CMK (cell line): Measurements from ENCODE around the gene CTR9.
"Not testable (repeated sequence)": the region's sequence is repeated elsewhere in the genome, so short reads cannot be mapped to it uniquely, and the experiment has no call there.

Experiments
- DNase-seq: peaks from one replicate; pipeline ENCODE4 v3.0.0-alpha.2; 2010; ENCODE audit warnings: low read depth

The CTR9 gene

DNA sequence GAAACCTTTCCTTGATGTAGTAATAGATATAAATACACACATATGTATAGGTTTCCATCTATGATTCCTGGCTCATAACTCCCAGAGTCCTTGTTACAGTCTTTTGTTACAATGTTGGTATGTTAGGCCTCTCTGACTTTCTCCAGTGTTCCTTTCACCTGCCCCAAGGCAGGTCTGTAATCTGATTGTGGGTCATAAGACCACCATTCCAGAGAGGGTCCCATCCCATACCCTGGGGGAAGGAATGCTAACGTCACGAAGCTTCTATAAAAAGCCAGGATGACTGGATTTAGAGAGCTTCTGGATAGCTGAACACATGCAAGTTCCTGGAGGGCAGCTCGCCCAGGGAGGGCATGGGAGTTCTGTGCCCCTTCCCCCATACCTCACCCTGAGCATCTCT, 71.4 kb downstream of the CTR9 start:
- DNase-seq, result not testable (repeated sequence)

DNA sequence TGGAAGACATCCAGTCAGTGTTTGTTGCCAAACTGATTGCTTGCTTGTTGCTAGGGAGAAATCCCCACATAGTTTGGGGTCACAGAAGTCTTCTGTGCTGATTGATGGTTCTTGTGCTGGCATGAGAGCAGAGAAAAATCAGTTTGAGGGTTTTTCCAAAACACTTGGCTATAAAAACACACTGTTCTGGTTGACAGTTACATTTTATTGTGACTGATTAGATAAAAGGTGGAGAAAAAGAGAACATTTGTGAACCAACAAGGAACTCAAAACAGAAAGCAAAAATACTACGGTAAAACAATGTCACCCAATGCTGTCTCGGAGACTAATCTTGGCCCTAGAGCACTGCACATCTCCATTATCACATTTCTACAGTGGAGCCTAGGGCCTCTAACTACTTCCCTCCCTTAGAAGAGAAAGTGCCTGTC, 72.1 kb downstream of the CTR9 start:
- no peak for DNase-seq

DNA sequence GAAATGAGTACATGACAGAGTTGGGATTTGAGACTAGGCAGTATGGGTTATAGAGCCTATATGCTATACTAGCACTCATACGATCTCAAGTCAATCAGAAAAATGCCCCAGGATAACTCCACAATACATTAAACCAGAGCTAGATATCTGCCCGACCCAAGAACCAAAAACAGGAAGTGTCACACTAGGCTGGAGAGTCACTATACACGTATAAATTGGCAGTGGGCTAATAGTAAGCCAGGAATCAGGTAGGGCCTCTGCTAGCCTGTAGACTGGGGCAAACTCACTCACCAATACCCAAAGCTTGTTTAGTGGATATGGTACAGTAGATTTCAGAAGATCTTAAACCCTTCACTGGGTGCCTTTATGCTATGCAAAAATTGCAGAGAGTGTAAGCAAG, 73.8 kb downstream of the CTR9 start:
- no peak for DNase-seq

DNA sequence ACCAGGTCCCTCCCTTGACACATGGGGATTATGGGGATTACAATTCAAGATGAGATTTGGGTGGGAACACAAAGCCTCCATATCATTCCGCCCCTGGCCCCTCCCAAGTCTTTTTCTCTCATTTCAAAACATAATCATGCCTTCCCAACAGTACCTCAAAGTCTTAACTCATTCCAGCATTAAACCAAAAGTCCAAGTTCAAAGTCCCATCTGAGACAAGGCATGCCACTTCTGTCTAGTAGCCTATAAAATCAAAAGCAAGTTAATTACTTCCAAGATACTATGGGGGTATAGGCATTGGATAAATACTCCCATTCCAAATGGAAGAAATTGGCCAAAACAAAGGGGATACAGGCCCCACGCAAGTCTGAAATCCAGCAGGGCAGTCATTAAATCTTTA, 77.4 kb downstream of the CTR9 start:
- no peak for DNase-seq

DNA sequence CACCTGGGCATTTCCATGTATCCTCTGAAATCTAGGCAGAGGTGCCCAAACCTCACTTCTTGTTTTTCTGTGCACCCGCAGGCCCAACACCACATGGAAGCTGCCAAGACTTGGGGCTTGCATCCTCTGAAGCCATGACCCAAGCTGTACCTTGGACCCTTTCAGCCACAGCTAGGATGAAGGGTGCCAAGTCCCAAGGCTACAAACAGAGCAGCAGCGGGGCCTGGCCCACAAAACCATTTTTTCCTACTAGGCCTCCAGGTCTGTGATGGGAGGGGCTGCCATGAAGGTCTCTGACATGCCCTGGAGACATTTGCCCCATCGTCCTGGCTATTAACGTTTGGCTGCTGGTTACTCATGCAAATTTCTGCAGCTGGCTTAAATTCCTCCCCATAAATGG, 78.1 kb downstream of the CTR9 start:
- DNase-seq, result no peak
